HG02981 (cell line): ENCODE data around the gene SNN.

Source experiments
- ATAC-seq: cut with Tn5 transposase; IDR thresholded peaks from one replicate; pipeline ENCODE4 v1.9.1; 2021; ENCODE audit warnings: mild to moderate bottlenecking, moderate library complexity; ENCODE audit not compliant: unreplicated experiment

The SNN gene

GRCh38 chr16:11666103-11667055 is 1.9 kb upstream of the SNN start:
- ATAC-seq = no peak

GRCh38 chr16:11667221-11667823 is 933 bp upstream of the SNN start:
- no peak for ATAC-seq

- no peak for ATAC-seq
These were observed 546 bp downstream of the SNN start for GRCh38 chr16:11668623-11669379.

GRCh38 chr16:11669380-11670146 is 1.3 kb downstream of the SNN start:
- ATAC-seq = no peak

GRCh38 chr16:11670171-11671131 is 2.2 kb downstream of the SNN start:
- ATAC-seq = no peak

- ATAC-seq = no peak
These were observed 3.0 kb downstream of the SNN start for GRCh38 chr16:11671271-11671670.

- ATAC-seq = no peak
These were observed 3.4 kb downstream of the SNN start for GRCh38 chr16:11671676-11672075.

GRCh38 chr16:11672206-11673090 is 4.2 kb downstream of the SNN start:
- no peak for ATAC-seq

GRCh38 chr16:11673091-11674000 is 5.1 kb downstream of the SNN start:
- ATAC-seq = no peak

GRCh38 chr16:11674001-11674817 is 6.0 kb downstream of the SNN start:
- no peak for ATAC-seq

- no peak for ATAC-seq
These were observed 6.7 kb downstream of the SNN start for GRCh38 chr16:11674818-11675560.

GRCh38 chr16:11675561-11676511 is 7.6 kb downstream of the SNN start:
- ATAC-seq = no peak

- ATAC-seq = no peak
These were observed 8.5 kb downstream of the SNN start for GRCh38 chr16:11676799-11677198.

- ATAC-seq = no peak
These were observed 9.2 kb downstream of the SNN start for GRCh38 chr16:11677451-11677951.
